Activated CD8-positive, alpha-beta T cell treated with anti-CD3 and anti-CD28 coated beads, Interleukin-2, amount 10 ng/mL, durations not matched to agents 7 days and 5 days (primary cell): ENCODE measurements around the gene ATP6V1B1. TPM values are rescaled to one million over a fixed set of nuclear protein-coding genes. Genes with fewer than 3 reads are reported as not detected.
A peak's percentile ranks its signal among the peaks of the same experiment; 100 is the strongest.

Experiments
- ATAC-seq: fragments of 150-1000 bp; cut with Tn5 transposase; one replicate; pipeline ENCODE4 v1.10.0; 2021; ENCODE audit warnings: moderate library complexity
- CTCF ChIA-PET: fragments of 350-600 bp; sonication (Branson Sonifier 250); formaldehyde crosslinking; loops from one replicate; lab custom pipeline; 2021; ENCODE audit warnings: antibody characterized with exemption; lab: Charles Lee
- POLR2A ChIA-PET: fragments of 350-600 bp; sonication (Branson Sonifier 250); formaldehyde crosslinking; loops from one replicate; lab custom pipeline; 2021; ENCODE audit warnings: antibody characterized with exemption; lab: Charles Lee
- DNase-seq: peaks from one replicate; pipeline ENCODE4 v3.0.0-alpha.2; 2020
- H3K27ac Mint-ChIP-seq: one replicate; pipeline ENCODE4 v1.8.0; 2021; ENCODE audit warnings: mild to moderate bottlenecking, mixed read lengths
- H3K27me3 Mint-ChIP-seq: one replicate; pipeline ENCODE4 v1.8.0; 2021; ENCODE audit warnings: low read depth, mixed read lengths
- H3K36me3 Mint-ChIP-seq: one replicate; pipeline ENCODE4 v1.8.0; 2021; ENCODE audit warnings: low read depth, mixed read lengths
- H3K4me1 Mint-ChIP-seq: one replicate; pipeline ENCODE4 v1.8.0; 2021; ENCODE audit warnings: low read depth, mixed read lengths
- H3K4me3 Mint-ChIP-seq: one replicate; pipeline ENCODE4 v1.8.0; 2021; ENCODE audit warnings: mild to moderate bottlenecking, mixed read lengths
- H3K9me3 Mint-ChIP-seq: one replicate; pipeline ENCODE4 v1.8.0; 2022; ENCODE audit warnings: mixed read lengths; ENCODE audit not compliant: insufficient read depth
- total RNA-seq, 2 experiments: library from RNA; stranded (reverse); gene quantifications; one replicate each; pipeline ENCODE4 v1.2.3, GENCODE V29; 2021

ATP6V1B1 gene
- total RNA-seq, 2 experiments from 2014 or later, result not detected

- ChIA-PET CTCF (interaction anchor here (1.1 to 1.8 kb wide), 3 partner anchors 23 to 153 kb away, joined by 4 to 6 read pairs (median 5); no protein-coding TSS in a partner anchor), POLR2A (no interaction called here)
- H3K27ac Mint-ChIP-seq, result no peak overlapping the region
- H3K4me1 Mint-ChIP-seq, result peaks cover 11% of the 10 kb centered on the region
- H3K27me3 Mint-ChIP-seq, result peaks cover 22% of the 10 kb centered on the region
- ATAC-seq (no peak), DNase-seq (no peak)
- no peaks in the 10 kb centered on the region for H3K9me3 Mint-ChIP-seq
- H3K4me3 Mint-ChIP-seq, result no peak overlapping the region
- H3K36me3 Mint-ChIP-seq, result no peaks in the 10 kb centered on the region
These were observed 6.9 kb downstream of the ATP6V1B1 start for GRCh38 chr2:70942396-70943204.

GRCh38 chr2:70943205-70943871 is 7.6 kb downstream of the ATP6V1B1 start:
- CTCF ChIA-PET, result interaction anchor here (1.3 kb wide), 1 partner anchor 73 kb away, joined by 6 read pairs; no protein-coding TSS in a partner anchor
- Mint-ChIP-seq H3K27ac (no peak overlapping the region), H3K27me3 (peaks cover 24% of the 10 kb centered on the region)

GRCh38 chr2:70944111-70944690 is 8.5 kb downstream of the ATP6V1B1 start:
- Mint-ChIP-seq H3K27me3 (peaks cover 20% of the 10 kb centered on the region), H3K4me3 (no peak overlapping the region), H3K4me1 (peaks cover 20% of the 10 kb centered on the region), H3K36me3 (no peaks in the 10 kb centered on the region), H3K9me3 (no peaks in the 10 kb centered on the region), H3K27ac (no peak overlapping the region)
- ATAC-seq, result no peak
- POLR2A ChIA-PET, result no interaction called here
- CTCF ChIA-PET, result interaction anchor here (1.3 kb wide), 1 partner anchor 74 kb away, joined by 6 read pairs; no protein-coding TSS in a partner anchor
- DNase-seq, result no peak

More at GRCh38 chr2:70943205-70943871, 7.6 kb downstream of the ATP6V1B1 start:
- Mint-ChIP-seq H3K9me3 (no peaks in the 10 kb centered on the region), H3K4me3 (no peak overlapping the region), H3K4me1 (peaks cover 18% of the 10 kb centered on the region), H3K36me3 (no peaks in the 10 kb centered on the region)
- no peak for ATAC-seq
- no peak for DNase-seq
- POLR2A ChIA-PET, result no interaction called here

- no peak for ATAC-seq
These were observed 11.2 kb downstream of the ATP6V1B1 start for GRCh38 chr2:70946832-70947442.

GRCh38 chr2:70947556-70948184 is 12.0 kb downstream of the ATP6V1B1 start:
- no peak for ATAC-seq
- CTCF ChIA-PET, result interaction anchor here (0.6 to 3.9 kb wide), 38 partner anchors 8 to 643 kb away, joined by 3 to 95 read pairs (median 5); partner anchors contain the start of genes FIGLA and NAGK
- H3K4me3 Mint-ChIP-seq, result peak overlapping the region; percentile 48
- DNase-seq, result no peak
- H3K27ac Mint-ChIP-seq, result no peak overlapping the region
- no peaks in the 10 kb centered on the region for H3K36me3 Mint-ChIP-seq
- H3K9me3 Mint-ChIP-seq, result no peaks in the 10 kb centered on the region
- H3K27me3 Mint-ChIP-seq, result peaks cover 20% of the 10 kb centered on the region
- peaks cover 20% of the 10 kb centered on the region for H3K4me1 Mint-ChIP-seq
- POLR2A ChIA-PET, result interaction anchor here (0.9 kb wide), 1 partner anchor 13 kb away, joined by 4 read pairs; no protein-coding TSS in a partner anchor

More at GRCh38 chr2:70946832-70947442, 11.2 kb downstream of the ATP6V1B1 start:
- ChIA-PET CTCF (interaction anchor here (0.8 to 3.9 kb wide), 23 partner anchors 11 to 643 kb away, joined by 3 to 95 read pairs (median 5); partner anchors contain the start of genes ATP6V1B1, FIGLA and NAGK), POLR2A (no interaction called here)
- DNase-seq, result peak; percentile 72
- no peaks in the 10 kb centered on the region for H3K9me3 Mint-ChIP-seq
- no peak overlapping the region for H3K27ac Mint-ChIP-seq
- H3K27me3 Mint-ChIP-seq, result peaks cover 20% of the 10 kb centered on the region
- H3K36me3 Mint-ChIP-seq, result no peaks in the 10 kb centered on the region
- H3K4me3 Mint-ChIP-seq, result no peak overlapping the region
- H3K4me1 Mint-ChIP-seq, result peaks cover 20% of the 10 kb centered on the region

- H3K27me3 Mint-ChIP-seq, result peaks cover 22% of the 10 kb centered on the region
- H3K4me3 Mint-ChIP-seq, result peak overlapping the region; percentile 48
- CTCF ChIA-PET, result interaction anchor here (0.6 to 3.9 kb wide), 40 partner anchors 9 to 1265 kb away, joined by 3 to 95 read pairs (median 4); partner anchors contain the start of genes ATP6V1B1 and FIGLA
- POLR2A ChIA-PET, result interaction anchor here (0.9 kb wide), 1 partner anchor 13 kb away, joined by 4 read pairs; no protein-coding TSS in a partner anchor
- H3K4me1 Mint-ChIP-seq, result peaks cover 20% of the 10 kb centered on the region
- no peaks in the 10 kb centered on the region for H3K36me3 Mint-ChIP-seq
- H3K9me3 Mint-ChIP-seq, result no peaks in the 10 kb centered on the region
- H3K27ac Mint-ChIP-seq, result no peak overlapping the region
- DNase-seq (peak; percentile 82), ATAC-seq (peak; percentile 99)
These were observed 12.8 kb downstream of the ATP6V1B1 start for GRCh38 chr2:70948337-70949003.

- CTCF ChIA-PET, result interaction anchor here (0.6 to 3.9 kb wide), 33 partner anchors 10 to 1266 kb away, joined by 3 to 95 read pairs (median 5); partner anchors contain the start of genes ATP6V1B1 and FIGLA
- H3K4me1 Mint-ChIP-seq, result peaks cover 20% of the 10 kb centered on the region
- no peak overlapping the region for H3K4me3 Mint-ChIP-seq
- DNase-seq, result peak; percentile 10
- no peak overlapping the region for H3K27ac Mint-ChIP-seq
- H3K36me3 Mint-ChIP-seq, result no peaks in the 10 kb centered on the region
- no peaks in the 10 kb centered on the region for H3K9me3 Mint-ChIP-seq
- no peak for ATAC-seq
- peaks cover 25% of the 10 kb centered on the region for H3K27me3 Mint-ChIP-seq
- POLR2A ChIA-PET, result no interaction called here
These were observed 13.4 kb downstream of the ATP6V1B1 start for GRCh38 chr2:70949086-70949485.

GRCh38 chr2:70954886-70955285 is 19.2 kb downstream of the ATP6V1B1 start:
- Mint-ChIP-seq H3K36me3 (no peaks in the 10 kb centered on the region), H3K9me3 (no peaks in the 10 kb centered on the region), H3K27ac (no peak overlapping the region), H3K27me3 (peaks cover 27% of the 10 kb centered on the region), H3K4me1 (peaks cover 24% of the 10 kb centered on the region), H3K4me3 (no peak overlapping the region)
- DNase-seq (peak; percentile 13), ATAC-seq (no peak)
- ChIA-PET POLR2A (no interaction called here), CTCF (interaction anchor here (1.3 to 2.6 kb wide), 3 partner anchors 9 to 83 kb away, joined by 4 to 11 read pairs (median 6); no protein-coding TSS in a partner anchor)

- Mint-ChIP-seq H3K4me1 (peaks cover 24% of the 10 kb centered on the region), H3K27ac (no peak overlapping the region), H3K36me3 (no peaks in the 10 kb centered on the region), H3K27me3 (peaks cover 27% of the 10 kb centered on the region), H3K9me3 (no peaks in the 10 kb centered on the region), H3K4me3 (no peak overlapping the region)
- peak; percentile 2 for DNase-seq
- CTCF ChIA-PET, result no interaction called here
- no peak for ATAC-seq
- POLR2A ChIA-PET, result no interaction called here
These were observed 20.4 kb downstream of the ATP6V1B1 start for GRCh38 chr2:70956141-70956540.

- no peak for DNase-seq
- Mint-ChIP-seq H3K27me3 (peaks cover 24% of the 10 kb centered on the region), H3K36me3 (no peaks in the 10 kb centered on the region), H3K27ac (no peak overlapping the region), H3K4me1 (peaks cover 24% of the 10 kb centered on the region), H3K4me3 (no peak overlapping the region), H3K9me3 (no peaks in the 10 kb centered on the region)
- no peak for ATAC-seq
- POLR2A ChIA-PET, result no interaction called here
- CTCF ChIA-PET, result interaction anchor here (1.2 to 1.9 kb wide), 2 partner anchors 9 to 26 kb away, joined by 3 to 4 read pairs; no protein-coding TSS in a partner anchor
These were observed 22.1 kb downstream of the ATP6V1B1 start for GRCh38 chr2:70957798-70958197.
